ENCODE measurements around the gene ZNF157. TPM values are rescaled to one million over a fixed set of nuclear protein-coding genes. Genes with fewer than 3 reads are reported as not detected.
"Not testable (repeated sequence)": the region's sequence is repeated elsewhere in the genome, so short reads cannot be mapped to it uniquely, and the experiment has no call there.

The ZNF157 gene
- total RNA-seq, result under 1 TPM; 0.63 to 0.68 TPM
- polyA plus RNA-seq (ENCODE audit: insufficient read depth, low read depth, low replicate concordance), result 0.51 TPM
- long read RNA-seq, donor 1, result 0 reads
- long read RNA-seq, donor 2, result 0 reads

DNA sequence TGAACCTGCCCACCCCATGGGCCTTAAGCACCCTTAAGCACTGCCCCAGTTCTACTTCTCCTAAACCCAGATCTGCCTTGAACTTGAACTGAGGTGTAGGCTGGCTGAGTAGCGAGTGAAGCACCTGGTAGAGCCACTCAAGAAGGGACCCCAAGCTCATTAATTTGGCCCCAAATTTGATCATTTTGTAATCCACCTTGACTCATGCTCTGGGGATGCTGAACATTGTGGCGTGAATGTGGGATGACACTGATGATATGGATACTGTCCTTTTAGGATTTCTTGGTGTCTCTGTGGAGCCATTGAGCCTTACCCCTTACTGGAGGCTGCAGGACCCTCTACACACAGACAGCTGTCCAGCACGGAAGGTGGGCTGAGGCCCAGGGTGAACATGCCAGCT is at the start of gene ZNF157:
Gene ZNF157, plus strand, starts transcription at position 301 of the 400 bp plus-strand sequence. Its CDS starts 91 bp downstream, at position 392.
- intact Hi-C loops (cut with DNase I; ENCODE audit: low total_unique reads), result loop anchor here (10.0 kb wide), 1 partner anchor 175 kb away; the partner anchor contains the start of gene UBA1
- WGBS, 2 donors, result 87 to 92% methylated on average over 2 of the region's 3 CpGs
- H3K36me3 ChIP-seq (ENCODE audit: low read depth, missing control alignments), result no peaks in the 10 kb centered on the region

DNA sequence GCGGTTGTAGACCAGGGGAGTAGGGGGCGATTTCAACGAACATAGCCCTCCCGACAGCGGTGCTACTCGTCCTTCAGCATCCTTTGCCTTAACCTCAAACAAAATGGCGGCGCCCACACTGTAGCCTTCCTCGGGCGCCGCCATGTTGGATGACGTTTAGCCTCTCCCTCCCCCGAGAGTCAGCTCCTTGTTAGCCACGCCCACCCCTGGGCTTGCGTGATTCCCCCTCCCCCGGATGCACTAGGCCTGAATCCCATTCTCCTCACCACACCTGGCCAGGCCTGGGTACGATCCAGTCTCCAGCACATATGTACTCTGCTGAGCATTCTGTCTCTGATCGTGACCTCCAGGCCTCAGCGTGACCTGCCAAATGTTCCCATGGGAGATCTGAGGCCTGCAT is 49.0 kb upstream of the ZNF157 start:
- Histone ChIP-seq H3K9me3 (no peaks in the 10 kb centered on the region), H3K27ac (peak overlapping the region in 1 of 2 donors; percentile 24), H3K27me3 (no peaks in the 10 kb centered on the region), H3K4me3 (no peak overlapping the region), H3K36me3 (ENCODE audit: low read depth, missing control alignments) (no peaks in the 10 kb centered on the region), H3K4me1 (no peaks in the 10 kb centered on the region)
- peak; percentile 86 for DNase-seq
- WGBS, 2 donors, result 11 to 24% methylated on average over 12 of the region's 19 CpGs
- TF ChIP-seq, protein P1, sequence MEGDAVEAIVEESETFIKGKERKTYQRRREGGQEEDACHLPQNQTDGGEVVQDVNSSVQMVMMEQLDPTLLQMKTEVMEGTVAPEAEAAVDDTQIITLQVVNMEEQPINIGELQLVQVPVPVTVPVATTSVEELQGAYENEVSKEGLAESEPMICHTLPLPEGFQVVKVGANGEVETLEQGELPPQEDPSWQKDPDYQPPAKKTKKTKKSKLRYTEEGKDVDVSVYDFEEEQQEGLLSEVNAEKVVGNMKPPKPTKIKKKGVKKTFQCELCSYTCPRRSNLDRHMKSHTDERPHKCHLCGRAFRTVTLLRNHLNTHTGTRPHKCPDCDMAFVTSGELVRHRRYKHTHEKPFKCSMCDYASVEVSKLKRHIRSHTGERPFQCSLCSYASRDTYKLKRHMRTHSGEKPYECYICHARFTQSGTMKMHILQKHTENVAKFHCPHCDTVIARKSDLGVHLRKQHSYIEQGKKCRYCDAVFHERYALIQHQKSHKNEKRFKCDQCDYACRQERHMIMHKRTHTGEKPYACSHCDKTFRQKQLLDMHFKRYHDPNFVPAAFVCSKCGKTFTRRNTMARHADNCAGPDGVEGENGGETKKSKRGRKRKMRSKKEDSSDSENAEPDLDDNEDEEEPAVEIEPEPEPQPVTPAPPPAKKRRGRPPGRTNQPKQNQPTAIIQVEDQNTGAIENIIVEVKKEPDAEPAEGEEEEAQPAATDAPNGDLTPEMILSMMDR (IDR thresholded peaks at IDR 0.05), result no peak
- TF ChIP-seq POLR2A (IDR thresholded peaks at IDR 0.05), result no peak
- intact Hi-C loops (cut with DNase I; ENCODE audit: low total_unique reads), result no loop called here

More for the DNA sequence above, at the start of gene ZNF157:
- no peak for DNase-seq
- Histone ChIP-seq H3K4me1 (no peaks in the 10 kb centered on the region), H3K9me3 (no peaks in the 10 kb centered on the region), H3K27ac (no peak within 1 kb of the TSS), H3K27me3 (no peaks in the 10 kb centered on the region), H3K4me3 (no peak within 1 kb of the TSS)
- TF ChIP-seq POLR2A (IDR thresholded peaks at IDR 0.05), result no peak
- TF ChIP-seq, protein P1 (IDR thresholded peaks at IDR 0.05), result no peak

GRCh38 chrX:47321823-47322371 is 48.5 kb upstream of the ZNF157 start:
- 60 to 64% methylated on average over 1 to 20 of the region's 20 CpGs for WGBS, 2 donors
- no peak for TF ChIP-seq POLR2A (IDR thresholded peaks at IDR 0.05)
- TF ChIP-seq, protein P1 (IDR thresholded peaks at IDR 0.05), result no peak
- no peaks in the 10 kb centered on the region for H3K9me3 ChIP-seq
- intact Hi-C loops (cut with DNase I; ENCODE audit: low total_unique reads), result no loop called here
- no peaks in the 10 kb centered on the region for H3K27me3 ChIP-seq
- DNase-seq, result no peak
- H3K36me3 ChIP-seq (ENCODE audit: low read depth, missing control alignments), result no peaks in the 10 kb centered on the region
- H3K4me3 ChIP-seq, result no peak overlapping the region
- H3K27ac ChIP-seq, result peak overlapping the region in 1 of 2 donors; percentile 24
- no peaks in the 10 kb centered on the region for H3K4me1 ChIP-seq

GRCh38 chrX:47327902-47328301 is 42.5 kb upstream of the ZNF157 start:
- no peaks in the 10 kb centered on the region for H3K27me3 ChIP-seq
- TF ChIP-seq, protein P1 (IDR thresholded peaks at IDR 0.05), result no peak
- no peak for TF ChIP-seq POLR2A (IDR thresholded peaks at IDR 0.05)
- no peaks in the 10 kb centered on the region for H3K36me3 ChIP-seq (ENCODE audit: low read depth, missing control alignments)
- no peak overlapping the region for H3K4me3 ChIP-seq
- no peaks in the 10 kb centered on the region for H3K4me1 ChIP-seq
- DNase-seq, result no peak
- H3K27ac ChIP-seq, result no peak overlapping the region
- 44 to 67% methylated on average over 3 to 6 of the region's 6 CpGs for WGBS, 2 donors
- intact Hi-C loops (cut with DNase I; ENCODE audit: low total_unique reads), result no loop called here
- H3K9me3 ChIP-seq, result no peaks in the 10 kb centered on the region

DNA sequence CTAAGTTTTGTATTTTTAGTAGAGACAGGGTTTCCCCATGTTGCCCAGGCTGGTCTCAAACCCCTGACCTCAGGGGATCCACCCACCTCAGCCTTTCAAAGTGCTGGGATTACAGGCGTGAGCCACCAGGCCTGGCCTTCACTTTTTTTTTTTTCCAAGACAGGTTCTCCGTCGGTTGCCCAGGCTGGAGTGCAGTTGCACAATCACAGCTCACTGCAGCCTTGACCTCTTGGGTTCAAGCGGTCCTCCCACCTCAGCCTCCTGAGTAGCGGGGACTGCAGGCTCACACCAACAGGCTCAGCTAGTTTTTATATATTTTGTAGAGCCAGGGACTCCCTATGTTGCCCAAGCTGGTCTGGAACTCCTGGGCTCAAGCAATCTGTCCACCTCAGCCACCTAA is 37.6 kb upstream of the ZNF157 start:
- H3K4me3 ChIP-seq; intact Hi-C loops (cut with DNase I; ENCODE audit: low total_unique reads); H3K27me3 ChIP-seq; H3K9me3 ChIP-seq; H3K36me3 ChIP-seq (ENCODE audit: low read depth, missing control alignments); DNase-seq; H3K4me1 ChIP-seq; H3K27ac ChIP-seq: not testable (repeated sequence)
- 60 to 68% methylated on average over 5 of the region's 5 CpGs for WGBS, 2 donors
